Stomach smooth muscle (tissue), 2 donors: ENCODE results near the gene GIMAP6.
"Not testable (repeated sequence)": the region's sequence is repeated elsewhere in the genome, so short reads cannot be mapped to it uniquely, and the experiment has no call there.

Experiments used
- H3K27ac ChIP-seq: one replicate; pipeline ENCODE4 v1.7.0; 2013; ENCODE audit warnings: mild to moderate bottlenecking, low read length, inconsistent platforms
- H3K27me3 ChIP-seq, 2 donors: one replicate each; pipeline ENCODE4 v1.7.0; 2013; ENCODE audit warnings: low read length in 2 of 2; ENCODE audit not compliant: insufficient read depth in 2 of 2, control insufficient read depth in 1 of 2
- H3K36me3 ChIP-seq, 2 donors: one replicate each; pipeline ENCODE4 v1.7.0; 2013; ENCODE audit warnings: low read length in 2 of 2; ENCODE audit not compliant: control insufficient read depth in 2 of 2, insufficient read depth in 2 of 2
- H3K4me1 ChIP-seq: one replicate; pipeline ENCODE4 v1.7.0; 2013; ENCODE audit warnings: low read length; ENCODE audit not compliant: control insufficient read depth, insufficient read depth
- H3K4me3 ChIP-seq, 2 donors: one replicate each; pipeline ENCODE4 v1.7.0; 2013; ENCODE audit warnings: low read length in 2 of 2
- H3K9ac ChIP-seq, 2 donors: one replicate each; pipeline ENCODE4 v1.7.0; 2013; ENCODE audit warnings: low read length in 2 of 2, mild to moderate bottlenecking in 1 of 2
- H3K9me3 ChIP-seq, 2 donors: one replicate each; pipeline ENCODE4 v1.7.0; 2013; ENCODE audit warnings: low read length in 2 of 2; ENCODE audit not compliant: control insufficient read depth in 2 of 2
- donor health status: healthy.
- donor health status: Pancreatic carcinoma.

Gene GIMAP6

DNA sequence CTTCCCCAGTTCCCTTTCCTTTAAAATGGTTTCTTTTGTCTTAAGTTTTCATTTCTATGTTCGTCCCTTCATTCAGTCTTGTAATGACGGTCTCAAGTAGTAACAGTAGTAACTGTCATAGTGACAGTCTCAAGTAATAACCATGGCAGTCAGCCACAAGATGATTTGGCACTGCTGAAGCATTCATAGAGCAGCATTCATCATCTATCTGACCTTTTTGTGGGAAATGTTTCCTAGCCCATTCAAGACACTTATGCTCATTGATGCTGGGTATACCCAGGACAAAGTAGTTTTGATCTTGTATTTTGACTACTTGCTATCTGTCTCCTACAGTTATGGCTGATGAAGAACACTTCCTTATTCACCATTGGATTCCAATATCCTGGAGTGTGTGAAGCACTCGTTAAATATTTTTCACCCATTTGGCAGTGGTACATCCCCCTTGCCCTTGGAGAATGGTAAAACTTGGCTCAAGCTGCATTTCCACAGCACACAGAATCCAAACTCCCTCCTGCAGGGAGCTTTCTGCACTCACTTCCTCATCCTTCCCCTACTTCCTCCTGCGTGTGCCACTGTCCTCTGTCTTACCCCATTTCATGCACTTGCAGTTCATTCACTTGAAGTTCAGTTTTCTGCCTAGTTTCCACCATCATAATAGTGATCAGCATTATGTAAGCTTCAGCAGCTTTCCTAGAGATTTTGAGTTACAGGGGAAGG, 46.0 kb downstream of the GIMAP6 start:
- H3K4me3 ChIP-seq: no peak overlapping the region
- H3K27ac ChIP-seq: no peak overlapping the region
- no peaks in the 10 kb centered on the region for H3K9me3 ChIP-seq

DNA sequence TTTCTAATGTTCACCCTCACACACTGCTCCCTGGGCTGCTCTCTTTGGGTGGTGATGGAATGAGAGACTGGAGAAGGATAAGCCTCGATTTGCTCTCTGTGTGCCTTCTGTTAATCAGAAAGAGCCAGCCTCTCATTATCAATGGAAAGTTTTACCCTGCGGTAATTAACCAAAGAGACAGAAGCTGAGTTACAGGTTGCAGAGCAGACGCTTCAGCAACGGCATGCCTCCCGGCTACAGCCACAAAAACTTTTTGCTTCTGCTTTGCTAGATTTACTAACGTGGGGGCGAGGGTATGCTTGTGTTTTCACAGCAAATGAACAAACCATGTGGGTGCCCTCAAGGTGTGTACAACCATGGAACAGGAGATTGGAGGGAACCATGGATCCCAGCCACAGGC, 47.0 kb downstream of the GIMAP6 start:
- H3K4me1 ChIP-seq: no peaks in the 10 kb centered on the region
- no peaks in the 10 kb centered on the region for H3K27me3 ChIP-seq
- no peak overlapping the region for H3K9ac ChIP-seq
- H3K9me3 ChIP-seq: no peaks in the 10 kb centered on the region
- no peaks in the 10 kb centered on the region for H3K36me3 ChIP-seq
- no peak overlapping the region for H3K27ac ChIP-seq
- no peak overlapping the region for H3K4me3 ChIP-seq

More for the DNA sequence above, 46.0 kb downstream of the GIMAP6 start:
- Histone ChIP-seq H3K9ac (no peak overlapping the region), H3K27me3 (no peaks in the 10 kb centered on the region), H3K36me3 (no peaks in the 10 kb centered on the region), H3K4me1 (no peaks in the 10 kb centered on the region)

GRCh38 chr7:150580638-150581394, 51.4 kb downstream of the GIMAP6 start:
- Histone ChIP-seq H3K4me1 (no peaks in the 10 kb centered on the region), H3K27ac (no peak overlapping the region), H3K36me3 (no peaks in the 10 kb centered on the region), H3K9me3 (no peaks in the 10 kb centered on the region), H3K27me3 (no peaks in the 10 kb centered on the region), H3K9ac (no peak overlapping the region), H3K4me3 (no peak overlapping the region)

GRCh38 chr7:150579979-150580637, 52.1 kb downstream of the GIMAP6 start:
- H3K9ac ChIP-seq, H3K27ac ChIP-seq, H3K36me3 ChIP-seq, H3K27me3 ChIP-seq, H3K4me3 ChIP-seq, H3K4me1 ChIP-seq, H3K9me3 ChIP-seq: not testable (repeated sequence)
